GM19240 (cell line): Measurements from ENCODE around the gene COL12A1.

ENCODE experiments used
- DNase-seq: peaks from one replicate; pipeline ENCODE4 v3.0.0; 2011; ENCODE audit warnings: low spot score; ENCODE audit not compliant: insufficient read length

Gene COL12A1

DNA sequence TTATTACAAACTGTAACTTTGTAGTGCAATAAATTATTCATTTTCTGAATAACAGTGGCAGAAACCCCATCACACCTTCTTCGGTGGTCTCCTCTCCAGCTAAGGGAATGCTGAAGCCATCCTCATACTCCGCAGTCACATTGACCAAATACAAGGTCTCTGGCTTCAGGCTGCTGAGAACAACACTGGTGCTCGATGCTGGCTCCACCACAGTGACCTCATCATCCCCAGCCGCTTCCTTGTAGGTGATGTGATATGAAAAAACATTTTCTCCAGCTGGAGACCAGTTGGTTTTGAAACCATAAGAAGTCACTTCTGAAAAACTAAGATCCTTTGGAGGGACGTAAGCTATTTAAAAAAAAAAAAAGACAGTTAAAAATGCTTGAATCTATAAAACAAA lies 25.0 kb downstream of the COL12A1 start:
- no peak for DNase-seq

DNA sequence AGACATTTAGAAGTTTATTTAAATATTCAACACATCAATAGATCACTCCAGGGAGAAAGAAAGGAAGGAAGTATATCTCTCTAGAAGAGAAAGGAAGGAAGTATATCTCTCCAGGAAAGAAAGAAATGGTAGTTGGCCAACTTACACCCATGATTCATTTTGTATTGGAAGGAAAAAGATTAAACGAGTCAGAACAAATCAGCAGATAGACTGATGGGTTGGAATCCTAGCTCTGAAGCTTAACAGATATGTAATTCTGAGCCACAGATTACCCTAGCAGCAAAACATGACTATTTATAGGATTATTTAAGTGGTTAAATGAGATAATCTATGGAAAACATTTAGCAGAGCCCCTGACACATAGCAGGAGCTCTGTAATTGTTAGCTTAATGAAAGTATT lies 27.1 kb downstream of the COL12A1 start:
- no peak for DNase-seq

DNA sequence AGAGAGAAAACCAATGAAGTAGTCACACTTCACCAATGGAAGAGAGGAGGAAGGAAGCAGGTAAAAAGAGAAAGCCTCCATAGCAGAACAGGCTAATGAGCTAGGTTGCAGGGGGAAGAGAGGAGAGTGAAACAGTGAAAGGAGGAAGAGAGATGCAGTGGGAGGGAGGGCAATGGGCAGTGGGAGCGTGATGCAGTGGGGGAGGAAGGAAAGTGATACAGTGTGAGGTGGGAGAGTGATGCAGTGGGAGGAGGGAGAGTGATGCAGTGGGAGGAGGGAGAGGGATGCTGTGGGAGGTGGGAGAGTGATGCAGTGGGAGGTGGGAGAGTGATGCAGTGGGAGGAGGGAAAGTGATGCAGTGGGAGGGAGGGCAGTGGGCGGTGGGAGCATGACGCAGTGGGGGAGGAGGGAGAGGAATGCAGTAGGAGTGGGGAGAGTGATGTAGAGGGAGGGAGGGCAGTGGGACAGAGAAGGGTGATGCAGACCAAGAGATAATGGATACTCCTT lies 29.7 kb downstream of the COL12A1 start:
- no peak for DNase-seq

DNA sequence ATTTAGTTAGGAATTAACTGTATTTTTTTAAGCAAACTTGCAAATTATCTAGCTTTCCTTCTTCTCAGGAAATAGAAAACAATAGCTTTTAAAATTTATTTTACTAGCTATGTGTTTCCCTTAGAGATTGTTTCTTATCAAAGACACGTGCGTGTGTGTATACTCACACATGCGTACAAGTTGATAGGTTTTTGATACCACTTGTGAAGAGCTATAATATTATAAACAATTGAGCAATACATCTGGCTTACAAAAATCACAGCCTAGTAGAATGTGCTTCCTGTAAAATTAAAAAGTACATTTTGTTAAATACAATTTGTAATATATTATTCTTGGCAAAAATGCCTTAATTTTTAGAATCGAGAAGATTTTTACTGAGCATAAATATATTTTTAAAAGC lies 33.9 kb downstream of the COL12A1 start:
- no peak for DNase-seq

DNA sequence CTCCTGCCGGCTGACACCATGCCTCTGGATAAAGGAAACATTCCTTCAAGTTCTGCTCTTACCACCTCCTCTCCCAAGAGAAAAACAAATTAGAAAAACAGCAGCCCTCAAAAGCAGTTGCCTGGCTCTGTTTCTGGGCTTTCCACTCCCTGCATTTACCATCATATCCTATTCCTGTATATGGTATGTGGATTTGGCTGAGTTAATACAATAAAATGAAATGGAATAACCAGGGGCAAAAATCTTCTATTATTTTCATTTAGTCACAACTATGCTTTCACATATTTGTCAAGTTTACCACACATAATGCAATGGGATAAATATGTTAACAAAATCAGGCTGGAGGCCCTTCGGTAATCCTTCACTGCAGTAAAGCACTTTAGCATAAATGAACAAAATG lies 34.3 kb downstream of the COL12A1 start:
- no peak for DNase-seq

DNA sequence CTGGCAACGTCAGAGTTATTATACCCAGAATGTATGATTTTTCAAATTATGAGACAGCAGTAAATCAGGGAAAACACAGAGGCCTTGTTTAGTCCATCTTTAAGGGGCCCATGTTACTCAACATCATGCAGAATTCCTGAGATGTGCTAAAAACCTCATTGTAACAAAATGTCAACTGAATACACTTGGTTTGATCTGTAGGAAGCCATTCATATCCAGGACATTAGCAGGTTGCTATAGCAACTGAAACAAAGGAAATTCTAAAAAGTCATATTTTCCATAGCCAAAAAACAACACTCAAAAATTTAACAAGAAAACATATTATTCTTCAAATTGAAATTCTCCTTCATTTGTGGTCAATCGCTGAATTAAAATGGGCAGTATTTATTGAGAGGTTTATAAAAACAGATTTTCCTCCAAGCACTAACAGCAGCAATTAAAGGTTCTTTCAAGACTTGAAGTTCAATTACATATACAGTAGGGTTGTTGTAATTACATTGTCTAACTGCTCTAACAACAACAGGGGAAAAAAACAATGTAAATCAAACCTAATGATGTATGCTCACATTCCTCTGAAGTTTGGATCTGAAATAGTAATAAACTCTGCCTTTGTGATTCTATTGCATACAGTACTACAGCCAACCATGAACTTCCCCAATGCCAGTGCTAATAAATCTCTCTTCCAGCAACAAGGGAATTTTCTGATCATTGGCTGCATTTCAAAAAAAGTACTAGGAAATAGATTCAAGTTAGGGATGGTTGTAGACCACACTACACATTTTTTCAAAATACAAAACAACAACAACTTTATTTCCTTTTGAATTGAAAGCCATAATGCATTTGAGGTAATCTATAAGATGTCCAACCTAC lies 34.9 kb downstream of the COL12A1 start:
- DNase-seq: no peak

DNA sequence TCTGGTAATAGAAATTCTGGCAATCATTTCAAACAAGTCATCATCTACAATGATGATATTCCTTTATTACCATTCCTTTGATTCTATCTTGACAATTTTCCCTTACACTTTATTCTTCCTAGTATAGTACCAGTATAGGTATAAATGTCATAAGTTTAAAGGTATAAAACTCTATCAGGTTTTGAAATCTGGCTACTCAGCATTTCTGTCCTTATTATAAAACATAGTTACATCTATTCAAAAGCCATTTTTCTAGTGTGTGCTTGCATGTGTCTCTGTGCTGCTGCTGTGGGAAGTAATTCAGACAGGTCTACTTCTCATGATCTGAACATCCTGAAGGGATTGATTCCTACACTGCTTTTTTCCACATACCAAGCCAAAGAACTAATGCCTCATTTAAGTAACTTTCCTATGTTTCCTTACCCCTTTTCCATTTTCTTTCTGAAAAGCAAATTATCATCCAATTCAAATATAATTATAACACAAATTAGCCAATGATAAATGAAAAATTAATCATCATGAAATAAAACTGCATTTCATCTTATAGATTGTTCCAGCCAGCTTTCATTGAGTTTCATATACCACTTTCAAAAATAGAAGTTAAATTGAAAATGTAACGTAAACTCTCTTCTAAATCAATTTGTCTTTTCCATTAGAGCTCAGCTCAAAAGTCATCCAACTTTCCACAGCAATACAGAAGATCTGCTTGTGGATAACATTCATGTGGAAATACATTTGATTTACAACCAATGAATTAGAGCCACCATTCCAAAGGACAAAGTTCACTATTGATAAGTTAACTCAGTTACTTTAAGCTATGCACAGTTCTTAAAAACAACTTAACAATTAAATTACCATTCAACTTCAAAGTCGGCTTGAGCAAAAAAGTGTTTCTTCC lies 35.9 kb downstream of the COL12A1 start:
- no peak for DNase-seq

DNA sequence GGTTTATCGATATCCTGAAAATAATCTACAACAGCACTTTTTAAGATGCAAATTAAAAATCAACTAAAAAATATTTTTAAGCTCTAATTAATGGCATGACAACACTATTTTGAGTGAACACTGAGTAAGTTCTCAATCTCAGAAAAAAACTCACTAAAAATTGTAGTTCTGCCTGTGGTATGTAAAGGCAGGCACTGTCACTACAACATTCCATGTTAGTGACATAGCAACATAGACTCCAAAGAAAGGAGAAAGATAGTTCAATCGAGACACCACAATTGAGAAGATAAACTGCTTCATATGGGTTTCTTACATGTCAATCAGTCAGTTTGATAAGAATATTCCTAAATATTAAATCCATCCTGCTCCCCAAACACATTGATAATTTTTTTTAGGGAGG lies 38.0 kb downstream of the COL12A1 start:
- no peak for DNase-seq

DNA sequence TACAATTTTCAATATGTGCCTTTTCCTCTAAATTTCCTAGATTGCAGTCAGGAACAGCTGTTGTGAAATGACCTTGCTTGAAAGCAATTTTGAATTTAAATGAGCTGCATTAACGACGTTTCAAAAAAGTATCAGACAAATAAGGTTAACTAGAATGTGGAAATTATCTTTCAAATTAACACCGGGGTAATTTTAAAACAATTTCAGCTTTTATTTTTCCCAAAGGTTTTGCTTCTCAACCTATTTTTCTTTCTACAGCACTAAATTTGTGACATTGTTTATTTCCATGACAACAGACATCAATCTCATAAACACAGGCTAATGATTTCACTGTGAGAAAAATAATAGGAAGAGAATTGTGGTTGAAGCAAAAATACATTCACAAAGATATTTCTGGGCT lies 38.5 kb downstream of the COL12A1 start:
- DNase-seq: no peak

DNA sequence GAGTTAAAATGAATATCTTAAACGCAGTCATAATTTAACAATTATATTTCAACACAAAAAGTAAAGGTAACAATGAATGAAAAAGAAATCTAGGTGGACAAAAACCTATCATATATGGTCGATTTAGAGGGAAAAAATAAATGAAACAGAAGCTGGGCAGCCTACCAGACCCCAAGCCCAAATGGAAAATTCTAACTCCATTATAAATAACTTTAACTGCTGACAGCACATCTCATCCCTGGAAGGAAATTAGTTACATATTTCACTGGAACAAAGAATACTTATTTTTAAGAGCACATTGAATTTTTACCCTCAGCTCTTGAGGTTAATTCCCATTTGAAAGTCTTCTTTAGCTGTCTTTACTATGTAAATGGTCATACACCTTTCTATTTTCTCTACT lies 39.1 kb downstream of the COL12A1 start:
- no peak for DNase-seq

DNA sequence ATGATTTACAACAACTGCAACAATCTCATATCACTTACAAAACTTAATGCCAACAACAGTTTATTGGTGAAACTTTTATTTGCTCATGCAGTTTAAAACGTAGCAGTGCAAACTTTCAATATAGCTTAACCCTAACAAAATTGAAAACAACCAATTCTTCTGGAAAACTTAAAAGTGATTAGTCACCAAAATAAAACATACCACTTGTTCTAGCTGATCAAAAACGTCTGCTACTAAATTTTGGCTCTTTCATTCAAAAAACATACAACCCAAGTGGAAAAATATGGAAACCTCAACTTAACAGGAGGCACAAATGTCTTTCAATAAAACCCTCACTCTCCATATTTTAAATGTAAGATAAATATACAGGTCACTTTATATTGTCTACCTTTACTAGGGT lies 39.6 kb downstream of the COL12A1 start:
- no peak for DNase-seq

DNA sequence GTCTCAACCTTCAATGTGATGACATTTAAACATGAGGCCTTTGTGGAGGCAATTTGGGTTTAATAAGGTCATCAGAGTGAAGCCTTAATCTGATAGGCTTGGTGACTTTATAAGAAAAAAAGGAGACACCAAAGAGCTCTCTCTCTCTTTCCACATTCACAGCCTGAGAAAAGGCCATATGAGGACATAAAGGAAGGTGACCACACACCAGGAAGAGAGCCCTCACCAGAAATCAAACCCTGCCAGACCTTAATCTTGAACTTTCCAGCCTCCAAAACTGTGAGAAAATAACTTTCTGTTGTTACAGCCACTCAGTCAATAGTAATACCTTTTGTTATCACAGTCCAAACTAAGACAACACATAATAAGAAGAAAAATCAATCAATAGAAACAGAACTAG lies 47.7 kb downstream of the COL12A1 start:
- no peak for DNase-seq

DNA sequence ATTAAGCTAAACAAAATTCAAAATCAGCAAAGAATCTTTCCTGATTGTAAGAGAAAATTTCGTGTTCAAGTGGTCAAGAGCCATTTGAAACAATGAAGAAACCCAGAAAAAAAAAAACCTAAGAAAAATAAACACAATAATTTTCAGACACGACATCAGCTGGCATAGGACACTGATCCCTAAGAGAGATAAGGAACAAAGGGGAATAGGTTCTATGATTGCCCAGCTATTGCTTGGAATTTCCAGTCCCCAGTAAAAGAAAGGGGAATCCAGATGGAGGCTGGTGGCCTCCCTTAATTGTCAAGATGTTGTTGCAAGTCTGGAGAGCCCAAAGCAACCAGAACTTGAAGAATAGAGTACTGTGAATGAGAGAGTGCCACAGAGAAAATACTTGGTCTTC lies 48.5 kb downstream of the COL12A1 start:
- DNase-seq: no peak

DNA sequence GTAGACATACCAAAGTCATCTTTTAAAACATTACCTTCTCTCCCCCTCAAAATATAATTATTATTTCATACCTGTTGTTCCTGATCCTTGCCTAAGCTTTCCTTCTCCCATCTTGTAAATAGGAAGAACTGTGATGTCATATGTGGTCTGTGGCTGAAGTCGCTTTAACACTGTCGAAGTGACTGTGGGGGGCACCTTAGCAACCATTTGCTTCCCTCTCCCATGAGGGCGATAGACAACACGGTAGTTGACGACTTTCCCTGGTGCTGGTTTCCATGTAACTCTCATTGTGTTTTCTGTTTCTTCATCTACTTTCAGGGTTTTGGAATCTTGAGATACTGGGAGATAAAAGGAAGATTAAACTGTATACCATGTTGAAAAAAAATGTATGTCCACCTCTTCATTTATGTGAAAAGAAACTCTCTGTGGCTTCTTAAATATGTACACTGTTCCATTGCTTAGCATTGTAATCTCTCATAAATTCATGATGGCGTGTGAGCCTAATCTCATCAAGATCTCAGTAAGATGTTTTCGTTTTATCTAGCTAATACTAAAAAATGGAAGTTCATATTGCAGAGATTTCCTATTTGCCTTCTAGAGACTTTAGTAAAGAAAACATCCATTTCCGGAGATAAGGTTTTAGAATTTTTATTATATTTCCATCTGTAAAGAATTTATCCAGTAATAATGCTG lies 49.5 kb downstream of the COL12A1 start:
- no peak for DNase-seq

DNA sequence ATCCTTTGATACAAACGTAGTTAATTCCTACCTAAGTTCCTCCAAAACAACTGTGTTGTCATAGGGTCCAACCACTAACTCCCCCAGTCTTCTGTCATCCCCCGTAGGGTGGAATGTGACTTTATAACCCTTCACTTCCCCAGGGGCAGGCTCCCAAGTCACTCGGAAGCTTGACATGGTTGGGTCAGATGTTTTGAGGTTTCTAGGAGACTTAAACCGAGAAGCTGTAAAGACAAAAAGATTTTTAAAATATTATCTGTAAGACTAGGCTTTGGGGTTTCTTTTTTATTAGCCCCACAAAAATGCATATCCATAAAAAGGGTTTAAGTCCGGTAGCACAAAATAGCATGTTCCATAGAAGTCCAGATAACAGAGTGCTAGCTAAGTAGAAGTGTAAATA lies 50.2 kb downstream of the COL12A1 start:
- no peak for DNase-seq

DNA sequence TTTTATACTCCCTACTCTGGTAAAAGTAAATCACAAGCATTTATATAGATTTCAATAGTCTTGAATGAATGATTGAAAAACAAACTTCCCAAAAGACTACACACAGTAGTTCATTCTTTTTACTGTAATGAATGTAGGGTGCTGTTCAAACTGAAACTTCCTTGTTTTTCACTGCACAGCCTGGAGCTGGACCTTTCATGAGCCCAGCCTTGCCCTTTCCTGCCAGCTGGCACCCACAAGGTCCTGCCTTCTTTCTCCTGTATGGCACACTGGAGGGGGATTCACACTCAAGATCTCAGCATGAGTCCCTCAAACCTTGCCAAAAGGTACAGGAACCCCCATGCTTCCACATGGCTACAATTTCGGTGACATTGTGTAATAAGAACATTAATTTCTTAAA lies 50.9 kb downstream of the COL12A1 start:
- DNase-seq: no peak

DNA sequence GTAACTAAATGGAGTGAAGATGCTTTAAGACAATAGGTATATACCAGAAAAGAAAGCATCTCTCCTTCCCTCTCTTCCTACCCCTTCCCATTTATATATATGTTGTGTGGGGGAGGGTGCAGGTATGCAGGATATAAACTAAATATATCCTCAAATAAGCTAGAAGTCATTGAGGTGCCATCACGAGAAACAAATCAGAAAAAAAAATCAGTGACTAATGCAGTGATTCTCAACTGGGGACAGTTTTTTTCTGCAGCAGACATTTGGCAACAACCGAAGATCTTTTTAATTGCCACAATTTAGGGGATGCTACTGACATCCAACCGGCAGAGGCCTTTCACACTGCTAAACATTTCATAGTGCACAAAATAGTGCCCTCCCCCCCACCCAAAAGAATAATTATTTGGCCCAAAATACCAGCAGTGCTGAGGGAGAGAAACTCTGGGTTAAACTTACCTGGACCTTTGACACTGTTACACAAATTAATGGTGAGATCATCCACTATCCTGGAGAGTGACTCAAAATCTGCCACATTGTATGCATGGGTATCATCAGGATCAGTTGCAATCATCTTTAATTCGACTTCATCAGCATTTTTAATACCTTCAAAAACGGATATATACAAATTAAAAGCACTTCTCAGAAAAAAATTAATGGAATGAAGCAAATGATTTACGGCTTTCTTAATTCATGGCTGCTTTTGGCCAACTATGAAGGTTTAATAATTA lies 55.0 kb downstream of the COL12A1 start:
- DNase-seq: no peak

DNA sequence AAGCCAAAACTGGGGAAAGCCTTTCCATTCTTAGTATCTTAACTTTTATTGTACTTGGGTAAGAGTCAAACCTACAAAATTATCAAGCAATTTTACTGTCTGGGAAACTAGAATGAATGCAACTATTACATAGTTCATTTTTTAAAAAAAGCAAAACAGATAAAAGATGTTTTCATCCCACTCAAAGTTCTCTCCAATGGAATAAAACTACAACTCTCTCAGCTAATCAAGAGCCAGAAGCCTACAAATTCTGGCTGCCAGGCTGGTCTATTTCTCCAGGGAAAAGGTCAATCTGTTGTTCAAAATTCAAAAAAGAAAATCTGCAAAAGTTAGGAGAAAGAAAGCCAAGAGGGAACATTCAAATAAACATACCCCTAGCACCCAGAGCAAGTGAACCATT lies 56.2 kb downstream of the COL12A1 start:
- DNase-seq: no peak

DNA sequence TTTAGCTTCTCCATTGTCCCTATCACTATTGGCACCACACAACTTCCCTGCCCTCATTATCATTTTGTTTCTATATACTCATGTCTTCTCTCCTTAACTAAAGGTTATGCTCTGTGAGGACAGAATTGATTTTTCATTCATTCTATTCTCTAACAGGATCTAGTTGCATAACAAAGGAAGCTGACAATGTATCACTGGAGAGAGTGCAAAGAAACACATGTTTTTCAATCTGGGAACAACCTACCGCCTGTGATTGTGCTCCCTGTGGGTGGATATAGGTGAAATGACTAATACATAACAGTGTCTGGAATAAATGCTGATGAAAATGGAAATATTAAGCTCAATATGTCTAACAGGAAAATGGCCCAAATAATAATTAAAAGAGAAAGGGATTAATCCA lies 56.6 kb downstream of the COL12A1 start:
- no peak for DNase-seq

DNA sequence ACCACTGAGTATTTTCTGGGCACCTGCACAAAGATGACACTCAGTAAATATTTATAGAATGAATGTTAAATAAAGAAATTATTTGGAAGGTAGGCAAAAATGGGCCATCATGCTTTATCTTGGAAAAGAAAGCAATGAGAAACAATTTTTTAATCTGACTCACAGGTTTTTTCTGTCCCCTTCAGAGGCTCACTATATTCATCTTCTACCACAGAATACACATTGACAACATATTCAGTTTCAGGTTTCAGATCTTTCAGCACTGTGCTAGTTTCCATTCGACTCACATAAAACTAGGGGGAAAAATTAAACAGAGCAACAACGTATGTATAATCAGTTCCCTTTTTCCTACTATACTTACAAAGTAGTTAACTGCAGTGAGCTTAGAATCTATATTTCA lies 58.3 kb downstream of the COL12A1 start:
- DNase-seq: no peak

DNA sequence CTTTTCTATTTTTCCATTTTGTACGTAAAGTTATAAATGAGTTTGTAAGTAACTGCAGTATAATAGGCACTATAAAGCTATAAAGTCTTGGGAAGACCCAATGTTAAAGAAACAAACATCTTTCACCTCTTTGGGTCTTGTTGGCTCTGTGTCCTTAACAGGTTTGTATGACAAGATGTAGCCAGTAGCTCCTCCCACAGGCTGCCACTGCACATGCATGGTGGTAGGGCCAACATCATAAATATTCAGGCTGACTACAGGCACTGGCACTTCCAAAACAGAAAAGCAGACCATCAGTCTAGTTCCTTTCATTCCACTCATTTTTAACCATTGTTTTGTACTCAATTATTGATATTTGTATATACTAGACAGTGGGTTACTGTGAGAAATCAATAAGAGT lies 59.9 kb downstream of the COL12A1 start:
- no peak for DNase-seq
